Osteoblast (primary cell): Measurements from ENCODE around the gene C5orf63. TPM values are rescaled to one million over a fixed set of nuclear protein-coding genes. Genes with fewer than 3 reads are reported as not detected.
"Not testable (repeated sequence)": the region's sequence is repeated elsewhere in the genome, so short reads cannot be mapped to it uniquely, and the experiment has no call there.

Experiments
- DNase-seq: peaks from one replicate; pipeline ENCODE4 v3.0.0; 2011; ENCODE audit warnings: low spot score, mixed read lengths; ENCODE audit not compliant: insufficient read length; ENCODE audit errors: missing footprints
- H2AFZ ChIP-seq: 2 replicates; pipeline ENCODE4 v1.6.0; 2011; ENCODE audit warnings: mild to moderate bottlenecking, low read length
- H3K27ac ChIP-seq: 2 replicates; pipeline ENCODE4 v1.5.1; 2011; ENCODE audit warnings: mild to moderate bottlenecking, low read depth, low read length, moderate library complexity
- H3K27me3 ChIP-seq: 2 replicates; pipeline ENCODE4 v1.6.0; 2012; ENCODE audit warnings: mild to moderate bottlenecking, control low read depth, inconsistent platforms, low read length, moderate library complexity; ENCODE audit not compliant: insufficient read depth
- H3K36me3 ChIP-seq: 2 replicates; pipeline ENCODE4 v1.5.1; 2011; ENCODE audit warnings: mild to moderate bottlenecking, low read length, control low read depth, moderate library complexity; ENCODE audit not compliant: insufficient read depth
- H3K4me1 ChIP-seq: 2 replicates; pipeline ENCODE4 v1.5.1; 2011; ENCODE audit warnings: mild to moderate bottlenecking, low read length, control low read depth, moderate library complexity; ENCODE audit not compliant: insufficient read depth
- H3K4me2 ChIP-seq: 2 replicates; pipeline ENCODE4 v1.6.0; 2011; ENCODE audit warnings: mild to moderate bottlenecking, low read length; ENCODE audit not compliant: insufficient read depth
- H3K4me3 ChIP-seq: fragments of 200-600 bp; sonication (generic); 3 replicates; pipeline ENCODE4 v1.5.1; 2012; ENCODE audit warnings: mild to moderate bottlenecking, low read length, inconsistent platforms; ENCODE audit not compliant: insufficient read depth
- H3K79me2 ChIP-seq: 2 replicates; pipeline ENCODE4 v1.6.0; 2012; ENCODE audit warnings: mild to moderate bottlenecking, low read length, control low read depth, inconsistent platforms; ENCODE audit not compliant: insufficient read depth
- H3K9me3 ChIP-seq: 2 replicates; pipeline ENCODE4 v1.5.1; 2011; ENCODE audit warnings: low read depth, low read length, control low read depth
- H4K20me1 ChIP-seq: 2 replicates; pipeline ENCODE4 v1.6.0; 2012; ENCODE audit warnings: mild to moderate bottlenecking, low read length, control low read depth; ENCODE audit not compliant: insufficient read depth
- CTCF ChIP-seq: IDR thresholded peaks from 2 replicates; pipeline ENCODE4 v1.5.1; 2011; ENCODE audit warnings: mild to moderate bottlenecking, low read depth, low read length, moderate library complexity; ENCODE audit errors: extremely low read depth
- total RNA-seq: library from RNA; depleted of rRNA; stranded (reverse); fragments of >200 nt; gene quantifications from 2 replicates; pipeline ENCODE4 v1.2.3, GENCODE V29; 2012

The C5orf63 gene
- total RNA-seq, 1 donor = 2.2 TPM

GRCh38 chr5:127006744-127007143 is 66.6 kb downstream of the C5orf63 start:
- DNase-seq = no peak
- Histone ChIP-seq H3K36me3 (no peaks in the 10 kb centered on the region), H2AFZ (peak overlapping the region; percentile 68), H3K27ac (peak overlapping the region; percentile 30), H3K27me3 (no peaks in the 10 kb centered on the region), H3K4me1 (peaks cover 32% of the 10 kb centered on the region), H3K9me3 (no peaks in the 10 kb centered on the region), H3K4me3 (no peak overlapping the region), H3K79me2 (peaks cover 6% of the 10 kb centered on the region), H4K20me1 (no peaks in the 10 kb centered on the region), H3K4me2 (peak overlapping the region; percentile 53)
- TF ChIP-seq CTCF = no peak

GRCh38 chr5:127005282-127005681 is 68.0 kb downstream of the C5orf63 start:
- H3K36me3 ChIP-seq, H3K4me2 ChIP-seq, H3K27me3 ChIP-seq, H4K20me1 ChIP-seq, H3K4me3 ChIP-seq, H3K27ac ChIP-seq, H3K79me2 ChIP-seq, H3K9me3 ChIP-seq, DNase-seq, H2AFZ ChIP-seq: not testable (repeated sequence)
- H3K4me1 ChIP-seq = peaks cover 27% of the 10 kb centered on the region

- H3K9me3 ChIP-seq = no peaks in the 10 kb centered on the region
- H3K4me1 ChIP-seq = peaks cover 22% of the 10 kb centered on the region
- no peak overlapping the region for H3K4me2 ChIP-seq
- DNase-seq = no peak
- no peaks in the 10 kb centered on the region for H3K27me3 ChIP-seq
- H3K36me3 ChIP-seq = no peaks in the 10 kb centered on the region
- no peak overlapping the region for H3K4me3 ChIP-seq
- no peak overlapping the region for H3K27ac ChIP-seq
- TF ChIP-seq CTCF = no peak
- H4K20me1 ChIP-seq = no peaks in the 10 kb centered on the region
- peaks cover 7% of the 10 kb centered on the region for H3K79me2 ChIP-seq
- H2AFZ ChIP-seq = no peak overlapping the region
Observed at GRCh38 chr5:127004721-127005120, 68.6 kb downstream of the C5orf63 start.

- no peak for TF ChIP-seq CTCF
- no peaks in the 10 kb centered on the region for H3K9me3 ChIP-seq
- no peaks in the 10 kb centered on the region for H4K20me1 ChIP-seq
- H2AFZ ChIP-seq = no peak overlapping the region
- H3K4me1 ChIP-seq = peaks cover 17% of the 10 kb centered on the region
- H3K36me3 ChIP-seq = no peaks in the 10 kb centered on the region
- no peak overlapping the region for H3K4me2 ChIP-seq
- peaks cover 4% of the 10 kb centered on the region for H3K79me2 ChIP-seq
- H3K27ac ChIP-seq = no peak overlapping the region
- no peak for DNase-seq
- H3K4me3 ChIP-seq = no peak overlapping the region
- no peaks in the 10 kb centered on the region for H3K27me3 ChIP-seq
Observed at GRCh38 chr5:127003798-127004495, 69.4 kb downstream of the C5orf63 start.
